ENCODE results near the gene KCNA5. TPM values are rescaled to one million over a fixed set of nuclear protein-coding genes. Genes with fewer than 3 reads are reported as not detected.

KCNA5 gene
- total and polyA plus RNA-seq, 9 of the 15 experiments (the other 6 are each of a cell fraction or from before 2014, with no cell fraction given) = not detected

DNA sequence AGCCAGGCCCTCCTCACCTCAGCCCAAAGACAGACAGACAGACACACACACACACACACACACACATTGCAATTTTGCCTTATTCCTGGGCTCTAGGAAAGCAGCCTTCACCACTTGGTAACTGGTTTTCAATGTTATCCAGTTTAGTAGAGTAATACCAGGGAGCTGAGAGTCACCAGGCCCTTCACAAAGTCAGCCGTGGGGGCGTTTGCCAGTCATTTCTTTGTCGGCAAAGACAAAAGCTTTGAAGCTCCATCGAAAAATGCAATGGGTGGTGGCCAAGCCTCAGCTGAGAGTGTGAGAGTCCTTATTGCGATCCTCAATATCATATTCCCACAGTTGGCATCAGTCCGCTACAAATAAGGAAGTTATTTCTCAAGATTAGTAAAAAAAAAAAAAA, 8.1 kb upstream of the KCNA5 start (continued):
- TF ChIP-seq, protein P1, sequence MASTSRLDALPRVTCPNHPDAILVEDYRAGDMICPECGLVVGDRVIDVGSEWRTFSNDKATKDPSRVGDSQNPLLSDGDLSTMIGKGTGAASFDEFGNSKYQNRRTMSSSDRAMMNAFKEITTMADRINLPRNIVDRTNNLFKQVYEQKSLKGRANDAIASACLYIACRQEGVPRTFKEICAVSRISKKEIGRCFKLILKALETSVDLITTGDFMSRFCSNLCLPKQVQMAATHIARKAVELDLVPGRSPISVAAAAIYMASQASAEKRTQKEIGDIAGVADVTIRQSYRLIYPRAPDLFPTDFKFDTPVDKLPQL (IDR thresholded peaks at IDR 0.05; ENCODE audit: extremely low read depth, insufficient read length) = no peak
- no peak for TF ChIP-seq SRF (CRISPR knock-in tag; IDR thresholded peaks at IDR 0.05)

DNA sequence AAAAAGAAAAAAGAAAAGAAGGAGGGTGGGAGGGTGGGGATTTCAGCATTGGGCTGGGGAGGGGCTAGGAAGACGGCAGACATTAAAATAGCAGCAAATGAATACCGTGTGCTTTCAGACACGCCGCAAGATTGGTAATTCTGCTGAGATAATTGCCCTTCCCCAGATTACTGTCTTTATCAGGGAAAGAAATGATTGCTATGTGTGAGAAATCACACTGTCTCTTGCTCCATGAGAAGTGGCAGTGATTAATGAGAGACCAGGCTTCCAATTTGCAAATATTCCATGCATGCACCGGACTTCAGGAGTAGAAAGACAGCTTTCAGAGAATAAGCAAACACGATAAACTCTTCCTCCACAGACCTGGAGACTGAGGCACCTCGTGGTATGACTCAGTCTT, 7.6 kb upstream of the KCNA5 start:
- no peak overlapping the region for H2AFZ ChIP-seq (ENCODE audit: low read depth, low read length)
- no peak overlapping the region for H3K4me3 ChIP-seq
- H3K9ac ChIP-seq (ENCODE audit: insufficient read depth in 1 of 2, low read depth in 2 of 2, low read length in 2 of 2) = no peak overlapping the region
- intact Hi-C loops (cut with micrococcal nuclease) = no loop called here
- TF ChIP-seq PHB2 (IDR thresholded peaks at IDR 0.05; ENCODE audit: low read depth) (no peak), CBX2 (IDR thresholded peaks at IDR 0.05; ENCODE audit: insufficient read depth, low read length, poor library complexity, severe bottlenecking) (no peak), ZNF75A (CRISPR knock-in tag; IDR thresholded peaks at IDR 0.05) (no peak), CBFA2T2 (conservative IDR thresholded peaks at IDR 0.05) (no peak)
- no peaks in the 10 kb centered on the region for H4K20me1 ChIP-seq (replicated peaks; ENCODE audit: control insufficient read depth, insufficient read depth, low read length)
- no peak for FAIRE-seq
- DNase-seq (ENCODE audit: extremely low read depth in 1 of 4, low spot score in 3 of 4) = no peak
- in situ Hi-C loops (cut with MboI) = no loop called here
- peaks cover 0 to 7% of the 10 kb centered on the region in 2 experiments; a peak in 1 of 5 replicates for H3K27me3 ChIP-seq (ENCODE audit: control insufficient read depth in 2 of 2, insufficient read depth in 2 of 2, low read length in 2 of 2)
- no peak for ATAC-seq
- 0% methylated on average over 6 of the region's 7 CpGs for WGBS (ENCODE audit: insufficient coverage, low coverage, missing lambda C conversion rate)
- no peak overlapping the region for H3K4me2 ChIP-seq (ENCODE audit: insufficient read depth, low read length)
- no peaks in the 10 kb centered on the region for H3K9me1 ChIP-seq (ENCODE audit: control insufficient read depth, insufficient read depth, low read length)
- H3K9me3 ChIP-seq (replicated peaks; ENCODE audit: control insufficient read depth, insufficient read depth, low read depth, low read length) = no peaks in the 10 kb centered on the region
- H3K27ac ChIP-seq (ENCODE audit: extremely low read depth, low read depth, low read length) = no peak overlapping the region
- no TSS peak for BruUV-seq (replicated peaks)
- H3K36me3 ChIP-seq (ENCODE audit: control insufficient read depth, insufficient read depth, low read length) = no peaks in the 10 kb centered on the region
- H3K4me1 ChIP-seq (replicated peaks in 1 of 2; ENCODE audit: control insufficient read depth in 2 of 2, insufficient read depth in 2 of 2, low read length in 2 of 2) = no peaks in the 10 kb centered on the region
- no peaks in the 10 kb centered on the region for H3K79me2 ChIP-seq (ENCODE audit: control insufficient read depth, insufficient read depth, low read length)
- ChIA-PET CTCF (ENCODE audit: low intra/inter-chr PET ratio) (no interaction called here), POLR2A (interaction anchor here (0.6 kb wide), 2 partner anchors 178 to 606 kb away, joined by 3 read pairs; no protein-coding TSS in a partner anchor)
